Measurements from ENCODE around the gene RNF217. TPM values are rescaled to one million over a fixed set of nuclear protein-coding genes. Genes with fewer than 3 reads are reported as not detected.

RNF217 gene
- total and polyA plus RNA-seq, 2 of the 13 experiments (the other 11 are each of a cell fraction or from before 2014, with no cell fraction given), result 2.2 to 2.4 TPM

- Histone ChIP-seq H4K20me1 (ENCODE audit: insufficient read depth, low read length) (no peaks in the 10 kb centered on the region), H2AFZ (ENCODE audit: low read length) (no peak overlapping the region), H3K9ac (ENCODE audit: insufficient read depth, low read depth, low read length) (no peak overlapping the region), H3K4me1 (ENCODE audit: insufficient read depth, low read length) (no peaks in the 10 kb centered on the region), H3K9me3 (ENCODE audit: low read length) (peaks cover 37% of the 10 kb centered on the region), H3K27ac (ENCODE audit: extremely low read length, insufficient read depth, low read length) (no peak overlapping the region), H3K79me2 (ENCODE audit: insufficient read depth, low read length) (no peaks in the 10 kb centered on the region), H3K36me3 (replicated peaks in 1 of 2; ENCODE audit: control insufficient read depth in 1 of 2, insufficient read depth in 2 of 2, low read length in 2 of 2) (no peaks in the 10 kb centered on the region), H3K4me2 (ENCODE audit: low read depth, low read length) (no peak overlapping the region), H3K4me3 (replicated peaks in 1 of 3; ENCODE audit: insufficient read depth in 1 of 3, low read depth in 2 of 3, low read length in 3 of 3) (no peak overlapping the region), H3K27me3 (ENCODE audit: control insufficient read depth in 1 of 2, insufficient read depth in 2 of 2, low read length in 2 of 2) (no peaks in the 10 kb centered on the region)
- ChIA-PET CTCF (ENCODE audit: low intra/inter-chr PET ratio, low total read pairs) (interaction anchor here (1.4 to 3.5 kb wide), 2 partner anchors 243 to 1312 kb away, joined by 4 to 61 read pairs; no protein-coding TSS in a partner anchor), POLR2A (no interaction called here)
- TF ChIP-seq ZNF792 (CRISPR knock-in tag; IDR thresholded peaks at IDR 0.05) (no peak), CTCF (CRISPR knock-in tag; IDR thresholded peaks at IDR 0.05) (peak; percentile 58), SMC3 (IDR thresholded peaks at IDR 0.05; ENCODE audit: low read length) (peak; percentile 61), ARID3A (IDR thresholded peaks at IDR 0.05; ENCODE audit: low read depth, low read length) (peak; percentile 46; the same call in 1 of the 2 replicates), STAG1 (CRISPR knock-in tag; IDR thresholded peaks at IDR 0.05) (peak; percentile 70), MYC (CRISPR knock-in tag; IDR thresholded peaks at IDR 0.05; ENCODE audit: borderline replicate concordance) (no peak)
- intact Hi-C loops (cut with micrococcal nuclease; ENCODE audit: unreplicated experiment), result loop anchor here (1.0 to 5.0 kb wide), 3 partner anchors 152 to 1312 kb away; partner anchors contain the start of genes NKAIN2 and RNF217
- BruUV-seq (replicated peaks), result no TSS peak
- ATAC-seq (no peak), DNase-seq (ENCODE audit: low spot score) (peak; percentile 43), FAIRE-seq (no peak)
- WGBS (ENCODE audit: low lambda C conversion rate), result 2% methylated on average over 1 of the region's 1 CpG
- in situ Hi-C loops (cut with HindIII; ENCODE audit: extremely low pct_ligation_motif_present, low pct_unique_long_range_greater_than_20kb), result loop anchor here (5.0 kb wide), 1 partner anchor 242 kb away; no protein-coding TSS in a partner anchor
These were observed 152.1 kb downstream of the RNF217 start for GRCh38 chr6:125114248-125114858.

All from HepG2 (cell line).